Superior temporal gyrus (tissue), 1 donor: Measurements from ENCODE around the gene NR6A1.

Experiments used
- DNase-seq: peaks from one replicate; pipeline ENCODE4 v3.0.0-alpha.2; 2016; ENCODE audit errors: extremely low spot score

Gene NR6A1

DNA sequence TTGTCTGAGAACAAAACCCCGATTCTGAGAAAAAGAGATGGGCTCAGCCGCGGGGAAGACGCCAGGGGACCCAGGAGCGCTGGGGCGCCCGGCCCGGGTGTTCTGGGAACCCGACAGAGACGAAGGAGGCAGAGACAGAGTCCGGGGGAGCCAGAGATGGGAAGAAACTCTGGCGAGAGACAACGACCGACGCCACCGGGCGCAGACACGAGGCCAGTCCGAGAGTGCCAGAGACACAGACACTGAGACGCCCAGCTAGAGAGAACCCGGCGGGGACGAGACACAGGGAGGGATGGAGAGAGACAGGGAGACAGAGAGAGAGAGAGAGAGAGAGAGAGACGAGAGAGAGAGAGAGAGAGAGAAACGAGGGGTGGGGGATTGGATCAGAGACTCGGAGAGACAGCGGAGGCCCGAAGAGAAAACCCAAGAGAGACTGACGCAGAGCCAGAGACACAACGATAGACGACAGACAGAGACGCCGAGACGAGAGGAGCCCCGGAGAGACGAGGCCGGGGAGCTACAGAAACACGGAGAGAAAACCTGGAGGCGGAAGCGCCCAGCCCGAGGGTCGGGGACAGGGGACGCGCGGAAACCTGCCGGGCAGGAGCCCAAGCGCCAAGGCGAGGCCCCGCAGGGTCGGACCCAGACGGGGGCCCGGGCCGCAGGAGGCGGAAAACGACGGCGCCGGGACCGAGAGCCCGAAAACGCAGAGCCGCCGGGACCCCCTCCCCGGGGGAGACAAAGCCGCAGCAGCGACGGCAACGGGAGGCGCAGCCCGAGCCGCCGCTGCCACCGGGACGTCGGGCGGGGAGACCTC, 267.2 kb downstream of the NR6A1 start:
- no peak for DNase-seq

DNA sequence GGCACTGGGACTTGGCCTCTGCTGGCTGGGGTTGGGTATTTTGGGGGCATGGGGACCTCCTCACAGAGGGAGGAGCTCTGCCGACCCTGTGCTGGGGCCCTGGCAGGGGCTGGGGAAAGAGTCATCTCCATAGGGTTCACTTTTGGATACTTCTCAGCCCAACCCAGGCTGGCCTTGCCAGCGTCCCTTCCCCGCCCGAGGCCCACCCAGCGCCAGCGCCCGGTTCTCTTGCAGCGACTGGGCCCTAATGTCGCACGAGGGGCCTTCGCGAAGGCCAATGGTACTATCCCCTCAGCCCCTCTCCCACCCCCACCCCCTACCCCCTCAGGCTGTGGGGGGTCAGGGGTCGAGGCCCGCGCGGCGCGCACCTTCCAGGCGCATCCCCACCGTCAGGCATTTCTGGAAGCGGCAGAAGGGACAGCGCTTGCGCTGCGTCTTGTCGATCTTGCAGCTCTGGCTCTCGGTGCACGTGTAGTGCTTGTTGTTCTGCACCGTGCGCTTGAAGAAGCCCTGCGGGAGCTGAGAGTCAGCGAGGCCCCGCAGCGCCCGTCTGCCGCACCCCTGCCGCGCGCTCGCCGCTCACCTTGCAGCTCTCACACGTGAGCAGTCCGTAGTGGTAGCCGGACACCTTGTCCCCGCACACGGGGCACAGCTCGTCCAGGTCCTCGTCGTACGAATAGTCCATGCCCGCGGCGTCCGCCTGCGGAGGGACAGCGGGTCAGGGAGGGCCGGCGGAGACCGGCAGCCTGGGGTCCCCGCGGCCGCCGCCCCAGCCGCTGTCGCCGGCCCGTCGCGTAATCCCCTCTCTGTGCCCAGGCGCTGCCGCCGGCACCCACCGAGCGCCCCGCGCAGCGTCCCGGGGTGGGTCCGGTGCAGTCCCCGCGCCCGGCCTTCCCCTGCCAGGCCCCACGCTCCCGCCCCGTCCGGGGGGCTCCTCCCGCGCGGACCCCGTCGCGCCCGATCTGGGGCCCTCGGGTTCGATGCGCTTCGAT, 268.1 kb downstream of the NR6A1 start:
- DNase-seq, result no peak

DNA sequence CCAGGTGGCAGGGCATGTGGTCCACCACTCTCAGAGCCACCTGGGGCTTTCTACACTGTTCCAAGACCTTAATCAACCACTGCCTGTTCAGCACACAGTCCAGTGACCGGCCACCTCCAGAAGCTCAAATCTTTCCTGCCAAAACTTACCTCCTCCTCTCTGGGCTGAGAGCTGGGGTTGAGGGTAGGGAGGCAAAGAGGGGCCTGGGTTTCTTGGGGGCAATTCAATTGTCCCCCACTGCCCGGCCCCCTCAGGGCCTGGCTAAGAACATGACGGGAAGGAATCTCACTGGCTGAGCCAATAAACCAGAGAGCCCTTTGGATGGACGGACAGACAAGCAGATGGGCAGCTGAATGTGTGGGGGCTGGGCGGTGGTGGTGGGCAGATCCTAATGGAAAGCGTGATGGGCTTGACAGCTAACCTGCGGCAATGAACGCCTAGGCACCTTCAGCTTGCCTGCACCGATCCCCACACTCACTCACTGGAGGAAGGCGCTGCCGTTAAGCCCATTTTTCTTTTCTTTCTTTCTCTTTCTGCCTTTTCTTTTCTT, 269.3 kb downstream of the NR6A1 start:
- no peak for DNase-seq

DNA sequence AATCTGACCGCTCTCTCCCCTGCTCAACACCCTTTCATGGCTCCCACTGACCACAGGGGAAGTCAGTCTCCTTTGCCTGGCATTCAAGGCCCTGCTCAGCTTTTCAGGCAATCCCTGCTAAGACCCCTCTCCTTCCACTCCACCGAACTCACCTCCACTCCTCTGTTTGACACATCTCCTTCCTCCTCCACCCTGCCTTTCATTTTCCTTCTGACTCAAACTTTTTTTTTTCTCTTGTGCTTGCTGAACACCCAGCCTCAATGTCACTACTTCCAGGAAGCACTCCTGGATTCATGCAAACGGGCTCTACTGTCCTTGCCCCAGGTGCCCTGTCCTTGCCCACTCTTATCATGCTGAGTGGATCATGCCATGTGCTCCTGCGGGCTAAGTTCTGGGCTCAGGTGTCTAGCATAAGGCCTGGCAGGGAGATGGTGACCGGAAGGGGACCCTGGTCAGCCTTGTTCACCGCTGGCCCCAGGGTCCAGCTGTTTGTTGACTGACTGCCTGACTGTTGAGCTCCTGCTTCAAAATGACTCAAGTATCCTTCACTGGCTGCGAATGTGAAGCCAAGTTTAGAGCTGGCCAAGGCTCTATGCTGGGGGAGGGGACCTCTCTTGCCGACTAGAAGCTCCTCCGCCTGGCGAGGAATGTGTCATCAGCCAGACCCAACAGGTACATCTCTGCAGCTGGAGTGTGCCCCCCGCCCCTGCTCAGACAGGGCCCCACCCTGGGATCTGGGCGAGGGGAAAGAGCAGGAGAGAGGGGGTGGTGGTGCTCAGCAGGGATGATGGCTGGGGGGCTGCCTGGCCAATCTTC, 270.1 kb downstream of the NR6A1 start:
- DNase-seq, result no peak

DNA sequence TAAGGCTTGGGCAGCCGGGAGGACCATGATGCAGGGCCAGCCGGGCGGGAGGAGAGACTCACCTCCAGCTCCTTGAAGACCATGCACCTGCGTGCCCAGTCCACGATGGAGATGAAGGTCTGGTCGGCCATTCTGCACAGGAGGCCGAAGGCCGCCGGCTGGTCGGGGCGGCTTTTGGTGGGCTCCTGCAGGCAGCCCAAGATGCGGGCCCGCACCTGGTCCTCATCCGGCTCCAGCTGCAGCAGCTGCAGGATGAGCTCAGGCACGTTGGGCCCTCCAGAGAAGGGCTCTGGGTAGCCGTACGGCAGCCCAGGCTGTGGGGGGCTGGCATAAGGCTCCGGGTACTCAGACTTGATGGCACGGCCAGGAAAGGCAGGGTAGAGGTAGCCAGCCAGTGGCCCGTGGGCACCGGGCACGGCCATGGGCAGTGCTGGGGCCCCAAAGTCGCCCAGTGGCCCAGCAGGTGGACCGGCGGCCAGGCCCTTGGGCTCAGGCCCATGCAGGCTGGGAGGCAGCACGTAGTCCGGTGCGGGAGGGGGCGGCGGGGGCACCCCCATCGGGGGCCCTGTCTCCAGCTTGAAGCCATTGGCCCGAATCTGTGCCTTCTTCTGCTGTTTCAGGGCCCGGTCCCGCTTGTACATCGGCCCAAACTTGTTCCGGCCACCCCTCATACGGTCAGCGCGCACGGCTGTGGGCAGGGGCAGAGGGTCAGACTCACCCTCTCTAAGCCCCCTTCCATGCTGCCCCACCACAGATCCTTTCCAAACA, 270.9 kb downstream of the NR6A1 start:
- no peak for DNase-seq

DNA sequence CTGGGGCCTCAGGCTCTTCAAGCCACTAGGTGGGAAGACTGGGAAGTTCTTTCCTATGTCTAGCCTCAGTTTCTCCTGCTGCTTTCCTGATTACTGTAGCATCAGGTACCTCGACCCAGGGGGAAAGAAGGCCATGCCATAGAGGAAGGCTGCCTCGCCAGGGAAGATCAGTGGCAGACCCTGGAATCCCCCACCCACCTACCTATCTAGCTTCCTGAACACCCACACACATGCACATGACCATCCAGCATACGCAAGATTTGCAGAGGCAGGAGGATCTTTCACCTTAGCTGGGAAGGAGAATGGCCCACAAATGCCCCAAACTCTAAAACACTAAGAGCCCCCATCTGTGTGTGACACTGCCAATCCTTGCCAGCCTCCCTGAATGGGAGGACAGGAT, 271.9 kb downstream of the NR6A1 start:
- no peak for DNase-seq

DNA sequence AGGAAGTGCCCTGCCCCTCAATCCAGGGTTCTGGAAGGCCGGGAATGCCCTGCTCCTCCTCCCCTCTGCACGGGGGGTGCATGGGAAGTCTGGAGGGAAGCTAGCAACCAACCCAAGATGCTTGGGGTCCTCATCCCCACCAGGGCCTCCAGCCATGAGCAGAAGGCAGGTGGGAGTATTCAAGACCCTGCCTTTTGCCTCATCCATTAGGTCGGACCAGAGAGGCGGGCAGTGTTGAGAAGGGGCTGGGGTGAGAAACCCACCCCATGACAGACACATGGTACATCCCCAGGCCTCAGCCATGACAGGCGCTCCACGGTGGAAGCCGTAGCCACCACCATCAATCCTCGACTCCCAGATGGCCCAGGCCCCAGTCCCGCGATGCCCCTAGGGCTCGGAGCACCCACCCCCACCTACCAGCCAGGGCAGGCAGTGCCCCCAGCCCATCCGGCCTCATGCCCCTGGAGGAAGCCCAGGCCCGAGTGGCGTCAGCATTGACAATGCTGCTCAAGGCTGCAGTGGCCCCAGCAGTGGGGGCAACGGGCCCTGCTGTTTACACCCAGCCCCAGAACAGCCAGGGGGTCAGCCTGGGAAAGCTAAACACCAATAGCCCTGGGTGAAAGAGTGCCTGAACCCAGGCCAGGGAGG, 272.5 kb downstream of the NR6A1 start:
- no peak for DNase-seq

DNA sequence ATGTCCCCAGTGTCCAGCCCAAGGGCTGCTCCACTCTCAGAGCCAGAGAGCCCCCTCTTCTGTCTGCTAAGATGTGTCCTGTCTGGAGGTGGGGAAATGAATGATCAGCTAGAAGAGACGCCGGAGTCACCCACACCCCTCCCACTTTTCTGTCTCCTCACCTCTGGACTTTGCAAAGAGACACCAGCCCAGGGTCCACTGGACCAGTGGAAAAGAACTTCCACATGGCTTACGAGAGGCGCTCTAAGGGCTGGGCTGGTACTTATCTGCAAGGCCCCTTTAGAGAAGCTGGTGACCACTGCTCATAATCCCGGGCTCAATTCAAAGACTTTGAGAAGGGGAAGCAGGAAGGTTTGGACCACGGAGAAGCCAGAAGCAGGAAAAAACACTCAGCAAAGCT, 273.1 kb downstream of the NR6A1 start:
- DNase-seq, result no peak

DNA sequence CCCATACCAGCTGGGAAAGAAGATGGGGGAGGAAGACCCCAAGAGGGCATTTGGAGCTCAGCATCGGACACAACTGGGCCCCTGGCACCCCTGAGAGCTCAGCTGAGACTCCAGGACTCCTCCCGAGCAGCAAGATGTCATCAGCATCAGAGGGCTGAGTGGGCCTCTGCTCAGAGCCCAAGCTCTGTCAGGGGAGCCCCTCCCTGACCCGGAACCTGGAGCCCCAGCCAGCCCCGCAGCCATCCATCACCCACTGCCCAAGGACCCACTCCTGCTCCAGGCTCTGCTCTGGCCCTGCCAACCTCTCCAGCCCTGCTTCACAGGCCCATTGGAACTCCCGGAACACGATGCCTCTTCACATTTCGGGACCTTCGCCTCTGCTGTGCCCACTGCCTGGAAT, 273.7 kb downstream of the NR6A1 start:
- no peak for DNase-seq

DNA sequence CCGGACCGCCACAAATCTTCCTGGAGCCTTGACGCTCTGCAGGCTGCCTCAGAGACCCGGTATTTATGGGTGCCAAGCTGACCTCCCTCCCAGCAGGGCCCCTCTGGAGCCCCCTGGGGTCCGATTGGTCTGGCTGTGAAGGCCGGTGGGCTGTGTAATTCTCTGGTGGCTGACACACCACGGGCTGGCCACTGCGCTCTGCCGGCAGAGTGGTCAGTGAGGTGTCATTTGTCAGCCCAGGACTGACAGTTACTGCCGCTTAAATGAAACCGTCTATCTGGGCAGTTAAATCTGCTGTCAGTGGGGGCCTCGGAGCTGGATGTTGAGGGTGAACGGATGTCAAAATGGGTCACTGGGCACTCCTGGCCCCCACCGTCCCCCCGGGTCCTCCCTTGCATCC, 274.6 kb downstream of the NR6A1 start:
- DNase-seq, result no peak

DNA sequence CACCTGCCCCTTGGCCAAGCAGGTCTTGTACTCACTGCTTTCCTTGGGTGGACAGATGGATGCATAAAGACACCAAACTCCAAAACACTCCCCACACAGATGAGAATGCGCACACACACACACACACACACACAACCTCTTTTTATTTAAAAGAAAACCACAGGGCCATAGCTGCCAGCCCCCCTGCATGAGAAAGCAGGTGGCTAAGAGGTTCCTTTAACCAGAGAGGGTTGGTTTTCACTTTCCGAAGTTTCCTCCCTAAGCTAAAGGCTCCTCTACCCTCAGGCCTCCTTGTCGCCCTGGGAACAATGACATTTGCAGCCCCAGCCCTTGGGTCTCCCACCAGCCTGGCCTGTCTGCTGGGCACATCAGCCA, 275.0 kb downstream of the NR6A1 start:
- no peak for DNase-seq

DNA sequence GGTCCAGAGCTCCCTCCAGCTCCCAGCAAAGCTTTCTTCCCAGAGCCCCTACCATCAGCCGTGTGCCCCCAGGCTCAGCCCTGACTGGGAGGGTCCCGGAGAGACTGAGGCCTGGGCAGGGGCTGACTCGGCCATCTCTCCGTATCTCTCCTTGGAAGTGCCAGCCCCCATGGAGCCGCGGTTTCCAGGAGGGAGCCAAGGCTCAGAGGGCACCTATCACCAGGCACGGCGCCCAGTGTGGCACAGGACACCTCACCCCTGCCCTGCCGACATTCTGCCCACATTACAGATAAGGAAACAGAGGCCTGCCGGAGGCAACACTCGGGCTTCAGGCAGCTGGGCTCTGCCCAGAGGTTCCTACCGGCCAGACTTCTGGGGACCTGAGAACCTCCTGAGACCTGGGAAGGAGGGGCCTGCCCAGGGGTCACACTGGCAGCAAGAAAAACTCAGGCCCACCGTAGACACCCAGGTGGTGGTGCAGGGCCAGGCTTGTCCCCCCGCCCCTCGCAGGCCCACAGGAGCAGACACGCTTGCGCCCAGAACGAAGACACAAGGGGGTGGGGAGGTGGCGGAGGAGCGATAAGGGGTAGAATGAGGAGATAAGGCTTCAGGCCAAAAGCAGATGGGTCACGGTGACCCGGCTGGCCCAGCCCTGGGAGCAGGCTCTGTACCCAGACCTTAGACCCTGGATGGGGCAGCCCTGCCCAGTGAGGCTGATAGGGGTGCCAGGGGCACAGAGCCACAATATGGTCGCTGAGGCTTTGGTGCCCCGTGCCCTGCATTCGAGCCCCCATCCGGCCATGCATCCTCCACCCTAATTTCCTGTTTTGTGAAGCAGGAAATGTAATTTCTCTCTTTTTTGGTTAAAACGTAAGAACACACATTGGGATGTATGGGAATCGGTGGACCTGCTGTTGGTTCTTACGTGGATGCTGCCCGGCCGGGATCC, 275.7 kb downstream of the NR6A1 start:
- no peak for DNase-seq

DNA sequence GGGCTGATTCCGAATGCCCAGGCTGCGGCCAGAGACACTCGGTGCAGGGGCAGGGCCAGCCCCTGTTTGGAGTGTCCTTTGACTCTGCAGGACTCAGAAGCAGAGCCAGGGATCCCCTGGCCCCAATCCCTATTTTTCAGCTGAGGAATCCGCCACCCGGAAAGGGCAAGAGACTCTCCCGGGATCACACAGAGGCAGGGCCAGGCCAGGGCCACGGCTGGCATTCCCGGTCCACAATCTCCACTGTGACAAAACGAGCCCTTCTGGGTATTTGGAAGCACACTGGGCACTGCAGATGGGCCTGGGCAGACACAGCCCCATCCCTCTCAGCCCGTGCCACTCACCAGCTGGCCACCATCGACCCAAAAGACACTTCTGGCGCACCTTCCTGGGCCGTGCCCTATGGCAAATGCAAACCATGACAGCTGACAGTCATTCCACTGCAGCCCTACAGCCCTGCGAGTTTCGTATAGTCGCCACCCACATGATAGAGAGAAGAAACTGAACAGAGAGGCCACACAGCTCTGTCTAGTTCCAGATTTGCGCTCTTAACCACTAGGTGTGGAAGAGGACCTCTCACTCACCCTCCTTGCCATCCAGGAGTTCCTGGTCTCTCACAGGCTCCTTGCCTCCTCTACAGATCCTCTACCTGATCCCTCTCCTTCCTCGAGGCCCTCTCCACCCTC, 277.2 kb downstream of the NR6A1 start:
- DNase-seq, result no peak

DNA sequence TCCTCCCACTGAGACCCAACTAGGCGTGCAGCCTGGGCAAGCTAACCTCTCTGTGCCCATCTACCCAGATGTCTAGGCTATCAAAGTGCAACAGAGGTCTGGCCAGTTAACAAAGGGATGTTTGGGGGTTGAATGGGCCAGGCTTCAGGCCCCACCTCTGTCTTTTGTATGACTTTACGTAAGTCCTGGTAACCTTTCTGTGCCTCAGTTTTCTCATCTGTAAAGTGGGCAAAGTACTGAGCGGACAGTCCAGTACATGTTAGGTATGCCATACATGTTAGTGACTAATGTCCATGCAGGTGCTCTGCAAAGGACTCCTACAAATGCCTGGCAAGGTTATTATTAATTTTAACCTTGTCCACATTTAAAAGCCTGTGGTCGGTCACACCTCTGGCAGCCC, 277.9 kb downstream of the NR6A1 start:
- no peak for DNase-seq

DNA sequence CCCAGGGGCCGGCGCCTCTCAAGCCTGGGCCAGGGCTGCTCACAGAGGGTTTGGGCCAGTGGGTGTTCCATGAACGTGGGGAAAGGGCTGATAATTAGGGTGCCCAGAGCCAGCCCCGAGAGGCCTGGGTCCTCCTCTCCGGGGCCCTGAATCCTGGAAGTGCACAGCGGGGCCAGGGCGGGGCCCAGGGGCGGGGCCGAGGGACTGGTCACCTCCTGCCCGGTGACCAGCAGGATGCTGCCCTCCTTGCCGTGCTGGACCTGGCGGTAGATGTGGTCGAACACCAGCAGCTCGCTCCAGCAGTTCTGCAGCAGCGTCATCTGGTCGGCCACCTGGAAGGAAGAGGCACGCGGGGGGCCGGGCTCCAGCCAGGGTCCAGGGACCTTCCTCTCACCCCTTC, 278.3 kb downstream of the NR6A1 start:
- DNase-seq, result no peak

DNA sequence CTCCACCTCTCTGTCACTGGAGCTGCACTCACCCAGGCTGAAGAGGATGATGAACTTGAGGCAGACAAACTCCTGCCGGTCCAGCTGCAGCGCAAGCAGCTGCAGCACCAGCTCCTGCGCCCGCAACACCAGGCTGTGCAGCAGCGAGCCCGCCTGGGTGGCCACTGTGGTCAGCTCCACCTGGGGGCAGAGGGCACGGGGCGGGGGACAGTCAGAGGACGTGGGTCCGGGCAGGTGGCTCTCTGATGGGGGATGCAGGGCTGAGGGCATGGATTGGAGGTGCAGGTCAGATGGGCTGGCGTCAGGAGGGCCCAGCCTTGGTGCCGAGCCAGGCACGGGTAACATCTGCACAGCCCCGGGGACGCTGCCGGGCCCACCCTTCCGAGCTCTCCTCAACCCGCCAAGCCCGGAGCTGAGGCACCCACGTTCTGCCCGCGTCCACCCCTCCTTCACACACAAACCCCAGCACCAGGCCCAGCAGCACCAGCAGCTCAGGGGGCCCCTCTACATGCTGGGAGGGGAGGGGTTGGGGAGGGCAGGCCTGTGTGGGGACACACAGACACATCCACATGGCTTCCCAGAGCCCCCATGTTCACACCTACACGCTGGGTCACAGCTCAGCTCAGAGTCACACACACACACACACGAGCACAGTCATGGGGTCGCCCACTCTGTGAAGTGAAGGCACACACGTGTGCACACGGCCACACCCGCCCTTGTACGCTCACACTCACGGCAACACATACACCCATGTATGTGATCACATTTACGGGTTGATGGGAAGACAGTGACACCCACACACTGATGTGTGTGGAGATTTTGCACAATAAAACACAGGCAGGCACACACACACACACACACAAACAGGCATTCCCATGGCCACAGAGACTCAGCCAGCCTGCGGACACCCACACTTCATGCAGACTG, 279.8 kb downstream of the NR6A1 start:
- no peak for DNase-seq

DNA sequence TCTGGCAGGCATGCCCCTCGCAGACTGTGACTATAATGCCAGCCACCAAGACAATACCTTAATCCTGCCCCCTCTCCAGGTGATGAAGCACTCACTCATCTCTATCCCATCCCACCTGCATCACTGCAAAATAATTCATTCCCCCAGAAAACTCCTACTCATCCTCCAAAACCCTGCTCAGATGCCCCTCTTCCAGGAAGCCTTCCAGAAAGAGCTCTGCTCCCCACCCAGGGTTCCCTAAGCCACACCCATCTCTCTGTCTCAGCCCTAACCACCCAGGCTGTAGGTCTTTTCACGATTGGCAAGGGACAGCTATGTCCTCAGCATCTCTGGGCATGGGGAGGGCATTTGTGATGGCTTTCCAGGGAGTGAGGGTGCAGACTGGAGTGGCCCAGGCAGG, 281.1 kb downstream of the NR6A1 start:
- no peak for DNase-seq

DNA sequence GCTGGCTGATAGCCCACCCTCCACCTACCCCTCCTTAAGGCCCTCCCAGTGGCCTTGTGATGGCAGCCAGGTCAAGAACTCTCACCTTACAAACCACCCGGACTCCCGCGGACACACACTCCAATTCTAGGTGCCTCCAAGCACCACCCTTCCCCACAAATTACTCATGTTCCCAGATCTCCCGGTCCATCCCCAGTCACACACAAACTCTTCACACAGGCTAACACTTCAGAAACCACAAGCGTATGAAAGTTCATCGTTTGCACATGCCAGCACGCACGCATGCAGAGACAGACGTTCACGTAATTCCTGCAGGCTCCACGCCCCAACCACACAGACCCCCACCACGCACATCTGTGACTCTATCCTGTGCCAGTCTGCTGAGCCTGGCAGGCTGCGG, 281.9 kb downstream of the NR6A1 start:
- no peak for DNase-seq
